ENCODE measurements around the gene ZNF780B.
"Not testable (repeated sequence)": the region's sequence is repeated elsewhere in the genome, so short reads cannot be mapped to it uniquely, and the experiment has no call there.

The ZNF780B gene

DNA sequence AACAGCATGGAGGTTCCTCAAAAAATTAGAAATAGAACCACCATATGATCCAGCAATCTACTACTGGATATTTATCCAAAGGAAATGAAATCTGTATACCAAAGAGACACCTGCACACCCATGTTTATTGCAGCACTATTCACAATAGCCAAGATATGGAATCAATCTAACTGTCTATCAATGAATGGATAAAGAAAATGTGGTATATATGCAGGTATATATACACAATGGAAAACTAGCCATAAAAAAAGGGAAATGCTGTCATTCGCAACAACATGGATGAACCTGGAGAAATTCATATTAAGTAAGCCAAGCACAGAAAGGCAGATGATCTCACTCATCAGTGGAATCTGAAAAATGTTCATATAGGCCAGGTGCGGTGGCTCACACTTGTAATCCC, 2.5 kb downstream of the ZNF780B start:
- no peak for FAIRE-seq
- TF ChIP-seq, protein P1, sequence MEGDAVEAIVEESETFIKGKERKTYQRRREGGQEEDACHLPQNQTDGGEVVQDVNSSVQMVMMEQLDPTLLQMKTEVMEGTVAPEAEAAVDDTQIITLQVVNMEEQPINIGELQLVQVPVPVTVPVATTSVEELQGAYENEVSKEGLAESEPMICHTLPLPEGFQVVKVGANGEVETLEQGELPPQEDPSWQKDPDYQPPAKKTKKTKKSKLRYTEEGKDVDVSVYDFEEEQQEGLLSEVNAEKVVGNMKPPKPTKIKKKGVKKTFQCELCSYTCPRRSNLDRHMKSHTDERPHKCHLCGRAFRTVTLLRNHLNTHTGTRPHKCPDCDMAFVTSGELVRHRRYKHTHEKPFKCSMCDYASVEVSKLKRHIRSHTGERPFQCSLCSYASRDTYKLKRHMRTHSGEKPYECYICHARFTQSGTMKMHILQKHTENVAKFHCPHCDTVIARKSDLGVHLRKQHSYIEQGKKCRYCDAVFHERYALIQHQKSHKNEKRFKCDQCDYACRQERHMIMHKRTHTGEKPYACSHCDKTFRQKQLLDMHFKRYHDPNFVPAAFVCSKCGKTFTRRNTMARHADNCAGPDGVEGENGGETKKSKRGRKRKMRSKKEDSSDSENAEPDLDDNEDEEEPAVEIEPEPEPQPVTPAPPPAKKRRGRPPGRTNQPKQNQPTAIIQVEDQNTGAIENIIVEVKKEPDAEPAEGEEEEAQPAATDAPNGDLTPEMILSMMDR (IDR thresholded peaks at IDR 0.05; ENCODE audit: insufficient read depth, missing control alignments) = no peak
- DNase-seq (ENCODE audit: insufficient read length, low spot score) = no peak

DNA sequence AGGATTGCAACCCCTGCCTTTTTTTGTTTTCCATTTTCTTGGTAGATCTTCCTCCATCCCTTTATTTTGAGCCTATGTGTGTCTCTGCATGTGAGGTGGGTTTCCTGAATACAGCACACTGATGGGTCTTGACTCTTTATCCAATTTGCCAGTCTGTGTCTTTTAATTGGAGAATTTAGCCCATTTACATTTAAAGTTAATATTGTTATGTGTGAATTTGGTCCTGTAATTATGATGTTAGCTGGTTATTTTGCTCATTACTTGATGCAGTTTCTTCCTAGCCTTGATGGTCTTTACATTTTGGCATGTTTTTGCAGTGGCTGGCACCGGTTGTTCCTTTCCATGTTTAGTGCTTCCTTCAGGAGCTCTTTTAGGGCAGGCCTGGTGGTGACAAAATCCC, 14.3 kb downstream of the ZNF780B start:
- DNase-seq (ENCODE audit: insufficient read length, low spot score); FAIRE-seq: not testable (repeated sequence)

DNA sequence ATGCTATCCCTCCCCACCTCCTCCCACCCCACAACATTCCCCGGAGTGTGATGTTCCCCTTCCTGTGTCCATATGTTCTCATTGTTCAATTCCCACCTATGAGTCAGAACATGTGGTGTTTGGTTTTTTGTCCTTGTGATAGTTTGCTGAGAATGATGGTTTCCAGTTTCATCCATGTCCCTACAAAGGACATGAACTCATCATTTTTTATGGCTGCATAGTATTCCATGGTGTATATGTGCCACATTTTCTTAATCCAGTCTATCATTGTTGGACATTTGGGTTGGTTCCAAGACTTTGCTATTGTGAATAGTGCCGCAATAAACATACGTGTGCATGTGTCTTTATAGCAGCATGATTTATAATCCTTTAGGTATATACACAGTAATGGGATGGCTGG, 18.0 kb downstream of the ZNF780B start:
- not testable (repeated sequence) for DNase-seq (ENCODE audit: insufficient read length, low spot score); FAIRE-seq

DNA sequence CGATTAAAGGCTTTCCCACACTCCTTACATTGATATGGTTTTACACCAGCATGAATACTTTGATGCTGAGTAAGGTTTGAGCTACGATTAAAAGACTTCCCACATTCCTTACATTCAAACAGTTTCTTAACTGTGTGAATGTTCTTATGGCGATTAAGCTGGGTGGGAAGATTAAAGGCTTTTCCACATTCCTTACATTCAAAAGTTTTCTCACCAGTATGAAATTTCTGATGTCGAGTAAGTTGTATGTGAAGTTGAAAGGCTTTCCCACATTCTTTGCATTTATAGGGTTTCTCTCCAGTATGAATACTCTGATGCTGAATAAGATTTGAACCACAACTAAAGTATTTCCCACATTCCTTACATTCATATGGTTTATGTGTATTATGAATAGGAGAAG, 20.0 kb downstream of the ZNF780B start:
- no peak for DNase-seq (ENCODE audit: insufficient read length, low spot score)
- FAIRE-seq = no peak
- TF ChIP-seq, protein P1 (IDR thresholded peaks at IDR 0.05; ENCODE audit: insufficient read depth, missing control alignments) = no peak

DNA sequence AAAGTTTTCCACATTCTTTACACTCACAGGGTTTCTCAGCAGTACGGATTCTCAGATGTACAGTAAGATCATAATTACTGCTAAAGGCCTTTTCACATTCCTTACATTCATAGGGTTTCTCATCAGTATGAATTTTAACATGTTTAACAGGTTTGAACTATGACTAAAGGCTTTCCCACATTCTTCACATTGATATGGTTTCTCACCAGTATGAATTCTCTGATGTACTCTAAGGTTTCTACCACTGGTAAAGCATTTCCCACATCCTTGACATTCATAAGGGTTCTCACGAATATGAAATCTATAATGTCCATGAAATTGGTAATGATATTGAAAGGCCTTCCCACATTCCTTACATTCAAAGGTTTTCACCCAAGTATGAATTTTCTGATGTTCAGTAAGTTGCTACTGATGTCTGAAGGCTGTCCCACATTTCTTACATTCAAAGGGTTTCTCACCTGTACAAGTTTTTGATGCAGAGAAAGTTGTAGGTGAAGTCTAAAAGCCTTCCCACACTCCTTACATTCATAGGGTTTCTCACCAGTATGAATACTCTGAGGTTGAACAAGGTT, 22.0 kb downstream of the ZNF780B start:
- FAIRE-seq (peak; percentile 75), DNase-seq (ENCODE audit: insufficient read length, low spot score) (no peak)
- TF ChIP-seq, protein P1 (IDR thresholded peaks at IDR 0.05; ENCODE audit: insufficient read depth, missing control alignments) = no peak

DNA sequence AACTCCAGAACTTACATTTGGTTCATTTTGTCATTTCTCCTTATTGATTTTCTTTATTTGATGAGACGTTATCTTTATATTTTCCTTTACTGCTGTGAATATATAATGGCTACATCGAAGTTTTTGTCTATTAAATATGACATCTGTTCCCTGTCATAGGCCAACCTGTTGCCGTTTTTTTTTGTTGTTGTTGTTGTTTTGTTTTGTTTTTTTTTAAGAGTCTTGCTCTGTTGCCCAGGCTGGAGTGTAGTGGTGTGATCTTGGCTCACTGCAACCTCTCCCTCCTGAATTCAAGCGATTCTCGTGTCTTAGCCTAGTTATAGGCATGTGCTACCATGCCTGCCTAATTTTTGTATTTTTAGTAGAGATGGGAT, 29.4 kb downstream of the ZNF780B start:
- DNase-seq (ENCODE audit: insufficient read length, low spot score) (no peak), FAIRE-seq (no peak)
- TF ChIP-seq, protein P1 (IDR thresholded peaks at IDR 0.05; ENCODE audit: insufficient read depth, missing control alignments) = no peak

DNA sequence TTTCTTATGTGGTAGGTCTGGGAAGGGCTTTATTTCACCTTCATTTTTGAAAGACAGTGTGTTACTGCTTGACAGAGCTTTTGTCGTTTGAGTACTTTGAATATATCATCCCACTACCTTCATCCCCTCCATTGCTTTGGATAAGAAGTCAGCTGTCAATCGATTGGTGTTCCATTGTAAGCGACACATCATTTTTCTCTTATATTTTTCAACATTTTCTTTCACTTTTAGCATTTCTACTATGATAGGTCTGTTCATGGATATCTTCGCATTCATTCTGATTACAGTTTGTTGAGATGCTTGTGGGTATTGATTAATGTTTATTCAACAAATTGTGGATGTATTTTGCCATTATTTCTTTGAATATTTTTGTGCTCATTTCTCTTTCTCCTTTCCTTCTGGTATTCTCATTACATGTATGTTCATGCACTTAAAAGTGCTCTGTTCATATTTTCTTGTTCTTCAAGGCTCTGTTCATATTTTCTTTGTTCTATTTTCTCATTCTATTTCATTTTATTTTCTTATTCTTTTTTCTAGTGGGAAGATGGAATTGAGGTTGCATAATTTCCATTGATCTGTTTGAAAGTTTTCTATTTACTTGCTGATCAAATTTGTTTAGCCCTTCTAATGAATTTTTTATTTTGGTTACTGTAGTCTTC, 30.0 kb downstream of the ZNF780B start:
- FAIRE-seq = no peak
- no peak for DNase-seq (ENCODE audit: insufficient read length, low spot score)
- TF ChIP-seq, protein P1 (IDR thresholded peaks at IDR 0.05; ENCODE audit: insufficient read depth, missing control alignments) = no peak

DNA sequence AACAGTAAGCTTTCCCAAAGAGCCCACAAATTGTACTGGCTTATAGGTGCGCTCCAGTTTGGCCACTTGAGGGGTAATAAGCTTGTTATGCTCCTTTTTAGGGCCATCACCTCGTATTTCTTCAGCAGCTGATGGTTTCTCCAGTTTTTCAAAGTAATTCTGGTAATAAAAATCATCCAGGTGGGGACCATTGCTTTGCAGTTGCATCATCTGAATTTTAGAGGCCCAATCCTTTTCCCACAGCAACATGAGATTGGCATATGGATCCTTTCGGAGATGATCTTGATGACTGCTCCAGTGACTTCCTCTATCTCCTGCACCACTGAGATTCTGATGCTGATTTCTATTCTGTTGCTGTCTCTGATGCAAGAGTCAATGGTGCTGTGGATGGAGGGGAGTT, 32.1 kb downstream of the ZNF780B start:
- TF ChIP-seq, protein P1 (IDR thresholded peaks at IDR 0.05; ENCODE audit: insufficient read depth, missing control alignments) = no peak
- FAIRE-seq (no peak), DNase-seq (ENCODE audit: insufficient read length, low spot score) (no peak)

Data from D721Med (cell line).